Retinal pigment epithelial cell (primary cell): ENCODE data around the gene TWIST2.

Experiments used
- DNase-seq: peaks from one replicate; pipeline ENCODE4 v3.0.0-alpha.2; 2010; ENCODE audit warnings: low read depth
- H3K4me3 ChIP-seq: 2 replicates; pipeline ENCODE4 v1.5.1; 2011; ENCODE audit warnings: mild to moderate bottlenecking, low read length, control low read depth, moderate library complexity
- CTCF ChIP-seq: conservative IDR thresholded peaks from 2 replicates; pipeline ENCODE4 v1.5.1; 2011; ENCODE audit warnings: low read depth, low read length, control low read depth, inconsistent platforms

Gene TWIST2

GRCh38 chr2:238811293-238811692 is 36.6 kb upstream of the TWIST2 start:
- no peak overlapping the region for H3K4me3 ChIP-seq
- TF ChIP-seq CTCF, result no peak
- DNase-seq, result no peak

- no peak overlapping the region for H3K4me3 ChIP-seq
- no peak for DNase-seq
- TF ChIP-seq CTCF, result no peak
Observed at GRCh38 chr2:238811759-238812158, 36.1 kb upstream of the TWIST2 start.

- no peak for TF ChIP-seq CTCF
- no peak overlapping the region for H3K4me3 ChIP-seq
- DNase-seq, result no peak
Observed at GRCh38 chr2:238813109-238813508, 34.8 kb upstream of the TWIST2 start.

- no peak for TF ChIP-seq CTCF
- no peak overlapping the region for H3K4me3 ChIP-seq
Observed at GRCh38 chr2:238814815-238815214, 33.1 kb upstream of the TWIST2 start.

GRCh38 chr2:238816291-238816690 is 31.6 kb upstream of the TWIST2 start:
- DNase-seq, result no peak
- H3K4me3 ChIP-seq, result no peak overlapping the region
- TF ChIP-seq CTCF, result no peak

More at GRCh38 chr2:238814815-238815214, 33.1 kb upstream of the TWIST2 start:
- no peak for DNase-seq

GRCh38 chr2:238817382-238817781 is 30.5 kb upstream of the TWIST2 start:
- TF ChIP-seq CTCF, result no peak
- no peak overlapping the region for H3K4me3 ChIP-seq
- DNase-seq, result no peak

- H3K4me3 ChIP-seq, result no peak overlapping the region
- TF ChIP-seq CTCF, result no peak
- no peak for DNase-seq
Observed at GRCh38 chr2:238817891-238818290, 30.0 kb upstream of the TWIST2 start.
